Esophagus mucosa (tissue), 1 donor: ENCODE data around the gene SFI1. TPM values are rescaled to one million over a fixed set of nuclear protein-coding genes. Genes with fewer than 3 reads are reported as not detected.
"Not testable (repeated sequence)": the region's sequence is repeated elsewhere in the genome, so short reads cannot be mapped to it uniquely, and the experiment has no call there.

Experiments used
- ATAC-seq: fragments of 200-7000 bp; cut with Tn5 transposase; one replicate; pipeline ENCODE4 v1.9.1; 2020
- total RNA-seq: library from RNA; stranded (reverse); gene quantifications from one replicate; pipeline ENCODE4 v1.2.4, GENCODE V29; 2023
- donor health status: DM: yes; HTN: yes; CAD: no.

The SFI1 gene
- total RNA-seq, 1 donor from 2014 or later, result 12.5 TPM

DNA sequence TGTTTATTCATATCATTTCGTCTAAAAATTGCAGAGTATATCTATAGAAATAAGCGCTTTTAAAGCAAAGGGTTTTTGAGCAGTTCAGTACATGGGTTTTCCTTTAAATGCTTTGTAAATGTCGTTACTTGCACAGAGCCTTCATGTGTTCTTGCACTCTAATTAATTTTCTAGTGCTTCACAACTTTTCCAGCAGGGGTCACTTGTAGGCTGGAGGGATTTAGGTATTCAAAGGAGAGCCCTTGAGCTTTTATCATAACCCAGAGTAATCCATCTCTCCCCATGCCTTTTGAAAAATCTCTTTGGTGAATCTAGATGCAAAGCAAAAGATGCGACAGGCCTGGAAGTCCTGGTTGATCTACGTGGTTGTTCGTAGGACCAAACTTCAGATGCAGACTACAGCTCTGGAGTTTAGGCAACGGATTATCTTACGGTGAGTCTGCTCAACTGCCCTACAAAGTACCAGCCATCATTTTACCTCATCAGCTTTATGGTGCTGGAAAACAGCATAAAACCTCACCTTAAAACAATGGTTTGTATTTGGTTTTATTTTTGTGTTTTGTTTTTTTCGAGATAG, 60.4 kb downstream of the SFI1 start:
- no peak for ATAC-seq

DNA sequence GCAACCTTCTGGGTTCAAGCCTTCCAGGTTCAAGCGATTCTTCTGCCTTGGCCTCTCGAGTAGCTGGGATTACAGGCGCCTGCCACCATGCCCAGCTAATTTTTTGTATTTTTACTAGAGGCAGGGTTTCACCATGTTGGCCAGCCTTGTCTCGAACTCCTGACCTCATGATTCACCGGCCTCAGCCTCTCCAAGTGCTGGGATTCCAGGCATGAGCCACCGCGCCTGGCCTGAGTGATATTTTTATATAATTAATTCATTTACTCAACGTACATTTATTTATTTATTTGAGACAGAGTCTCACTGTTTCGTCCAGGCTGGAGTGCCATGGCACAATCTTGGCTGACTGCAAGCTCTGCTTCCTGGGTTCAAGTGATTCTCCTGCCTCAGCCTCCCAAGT, 62.2 kb downstream of the SFI1 start:
- ATAC-seq, result not testable (repeated sequence)

DNA sequence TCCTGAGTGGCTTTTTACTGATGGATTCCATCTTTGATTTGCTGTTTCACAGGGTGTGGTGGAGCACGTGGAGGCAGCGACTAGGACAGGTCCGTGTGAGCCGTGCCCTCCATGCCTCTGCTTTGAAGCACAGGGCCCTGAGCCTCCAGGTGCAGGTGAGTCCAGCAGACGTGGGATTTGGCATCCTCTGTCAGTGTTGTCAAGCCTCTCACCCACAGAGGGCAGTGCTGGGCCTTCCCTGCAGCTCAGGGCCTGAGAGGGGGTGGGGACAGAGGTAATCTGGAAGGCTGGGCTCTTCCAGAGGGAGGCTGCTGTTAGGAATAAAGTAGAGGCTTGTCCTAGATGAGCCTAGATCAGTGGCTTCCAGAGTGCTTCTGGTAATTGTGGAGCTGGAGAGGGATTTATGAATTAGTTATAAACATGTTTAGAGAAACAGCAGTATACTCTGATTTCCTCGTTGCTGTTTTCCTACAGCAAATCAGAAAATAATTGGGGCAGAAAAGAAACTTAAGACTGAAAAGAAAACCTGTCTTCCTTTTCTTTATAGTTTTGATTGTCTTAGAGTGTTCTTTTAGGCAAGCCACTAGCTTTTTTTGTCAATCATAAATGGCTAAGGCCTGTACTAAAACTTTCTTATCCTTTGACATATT, 65.0 kb downstream of the SFI1 start:
- ATAC-seq, result peak; percentile 93

DNA sequence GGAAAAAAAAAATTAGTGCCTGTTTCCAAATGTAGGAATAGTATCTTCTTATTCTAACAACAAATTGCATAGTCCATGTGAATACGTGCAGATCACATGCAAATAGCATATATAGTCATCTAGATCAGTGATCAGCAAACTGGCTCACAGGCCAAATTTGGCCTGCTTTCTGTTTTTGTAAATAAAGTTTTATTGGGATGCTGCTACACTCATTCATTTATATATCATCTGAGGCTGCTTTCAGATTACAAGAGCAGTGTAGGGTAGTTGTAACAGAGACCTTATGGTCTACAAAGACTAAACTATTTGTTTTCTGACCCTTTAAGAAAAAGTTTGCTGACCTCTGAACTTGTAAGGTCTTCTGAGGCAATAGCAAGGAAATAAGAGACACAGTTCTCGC, 65.6 kb downstream of the SFI1 start:
- no peak for ATAC-seq

DNA sequence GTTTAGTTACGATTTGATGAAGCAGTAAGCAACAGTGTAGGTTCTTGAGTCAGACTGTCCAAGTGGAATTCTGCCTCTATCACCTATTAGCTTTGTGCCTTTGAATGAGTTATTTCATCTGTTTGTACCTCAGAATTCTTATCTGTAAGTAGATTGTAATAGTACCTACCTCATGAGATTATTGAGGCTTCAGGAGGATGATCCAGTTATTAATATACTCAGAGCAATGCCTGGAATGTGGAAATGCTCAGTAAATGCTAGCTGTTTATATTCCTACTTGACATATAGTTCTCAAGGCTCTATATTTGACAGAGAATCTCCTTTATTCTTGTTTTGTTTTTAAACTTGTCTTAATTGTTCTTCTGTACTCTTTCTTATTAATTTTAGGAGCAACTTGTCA, 70.1 kb downstream of the SFI1 start:
- no peak for ATAC-seq

GRCh38 chr22:31567196-31567595, 70.9 kb downstream of the SFI1 start:
- no peak for ATAC-seq

DNA sequence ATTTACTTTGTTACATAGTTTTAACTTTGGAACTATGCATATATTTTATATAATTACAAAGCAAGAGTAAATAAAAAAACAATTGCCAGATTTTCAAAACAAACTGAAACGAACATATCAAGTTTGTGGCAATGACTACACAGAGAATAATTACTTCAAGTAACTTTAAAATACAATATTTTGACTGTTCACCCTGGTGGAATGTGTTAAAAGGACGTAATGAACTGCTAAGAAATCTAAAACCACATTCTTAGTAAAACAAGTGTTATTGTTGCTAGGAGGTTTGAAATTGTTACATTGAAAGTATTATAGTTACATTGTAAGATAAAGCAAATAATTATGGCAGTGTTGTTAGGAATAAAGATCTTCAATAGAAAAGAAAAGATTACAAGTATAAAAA, 71.4 kb downstream of the SFI1 start:
- ATAC-seq, result no peak

- no peak for ATAC-seq
These were observed 72.8 kb downstream of the SFI1 start for GRCh38 chr22:31569126-31569525.

GRCh38 chr22:31572939-31573338, 76.6 kb downstream of the SFI1 start:
- ATAC-seq, result no peak

DNA sequence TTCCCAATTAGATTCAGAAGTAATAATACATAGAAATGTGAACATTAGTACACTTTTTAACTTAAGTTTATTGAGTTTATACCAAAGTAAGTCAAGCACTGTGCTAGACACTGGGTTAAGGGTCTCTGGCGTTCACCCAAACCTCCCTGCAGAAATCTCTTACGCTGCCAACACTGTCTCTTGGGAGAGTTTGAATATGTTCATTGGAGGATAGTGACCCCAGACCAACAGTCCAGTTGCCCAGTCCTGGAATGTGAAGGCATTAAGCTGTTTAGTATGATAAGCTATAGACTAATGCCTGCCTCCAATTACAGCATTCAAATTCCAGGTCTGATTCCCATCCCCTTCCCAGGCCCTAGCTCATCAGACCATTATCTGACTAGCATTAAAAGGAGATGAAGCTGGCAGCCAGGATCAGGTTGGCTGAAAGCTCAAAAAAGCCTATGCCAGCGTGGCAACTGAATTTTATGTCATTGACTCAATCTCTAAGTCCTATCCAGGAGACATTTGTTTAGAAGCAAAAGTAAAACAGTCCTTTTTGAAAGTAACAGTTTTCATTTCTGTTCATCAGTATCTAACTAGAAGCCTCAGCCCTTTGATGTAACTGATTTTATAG, 77.8 kb downstream of the SFI1 start:
- ATAC-seq, result no peak

GRCh38 chr22:31575190-31575589, 78.9 kb downstream of the SFI1 start:
- no peak for ATAC-seq

DNA sequence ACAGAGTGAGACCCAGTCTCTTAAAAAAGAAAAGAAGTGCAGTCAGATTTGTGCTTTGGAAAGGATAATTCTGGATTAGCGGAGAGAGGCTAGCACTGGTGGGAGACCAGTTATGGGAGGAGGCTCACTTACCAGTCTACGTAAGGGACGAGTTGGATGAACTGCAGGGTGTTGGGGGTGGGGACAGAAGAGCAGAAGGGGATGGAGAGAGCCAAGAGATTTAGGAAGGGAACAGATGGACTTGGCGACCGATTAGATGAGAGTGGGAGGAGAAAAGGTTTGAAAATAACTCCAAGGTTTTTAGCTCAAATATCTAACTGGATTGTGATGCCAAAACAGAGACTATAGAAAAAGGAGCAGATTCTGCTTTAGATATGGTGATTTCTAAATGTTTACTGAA, 81.4 kb downstream of the SFI1 start:
- no peak for ATAC-seq

- peak; percentile 26 for ATAC-seq
These were observed 81.8 kb downstream of the SFI1 start for GRCh38 chr22:31578171-31578570.

GRCh38 chr22:31579835-31580242, 83.5 kb downstream of the SFI1 start:
- no peak for ATAC-seq

DNA sequence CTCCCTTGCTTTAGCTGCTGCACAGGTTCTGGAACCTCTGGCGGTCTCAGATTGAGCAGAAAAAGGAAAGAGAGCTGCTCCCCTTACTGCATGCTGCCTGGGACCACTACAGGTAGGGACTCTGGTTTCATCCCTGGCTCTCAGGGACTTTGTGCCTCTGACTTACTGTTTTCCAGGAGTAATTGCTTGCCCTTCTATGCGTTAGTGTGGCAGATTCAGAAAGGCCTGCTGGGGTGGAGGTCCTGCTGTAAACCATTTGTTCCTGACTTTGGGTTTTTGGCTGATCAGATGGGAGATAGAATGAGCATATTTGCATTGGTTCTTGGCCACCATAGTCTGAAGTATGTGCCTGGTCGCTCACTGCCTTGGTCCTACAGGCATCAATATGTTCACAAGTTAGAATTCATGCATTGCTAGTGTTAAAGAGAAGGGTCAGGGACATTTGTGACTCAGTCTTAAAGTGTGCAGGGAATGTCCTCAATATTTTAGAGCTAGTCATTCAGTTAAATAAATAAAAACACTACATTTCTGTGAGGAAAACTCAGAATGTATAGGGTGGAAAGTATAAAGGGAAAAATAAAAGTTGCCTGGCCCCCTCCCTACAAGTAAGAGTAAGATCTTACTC, 87.6 kb downstream of the SFI1 start:
- ATAC-seq, result no peak

DNA sequence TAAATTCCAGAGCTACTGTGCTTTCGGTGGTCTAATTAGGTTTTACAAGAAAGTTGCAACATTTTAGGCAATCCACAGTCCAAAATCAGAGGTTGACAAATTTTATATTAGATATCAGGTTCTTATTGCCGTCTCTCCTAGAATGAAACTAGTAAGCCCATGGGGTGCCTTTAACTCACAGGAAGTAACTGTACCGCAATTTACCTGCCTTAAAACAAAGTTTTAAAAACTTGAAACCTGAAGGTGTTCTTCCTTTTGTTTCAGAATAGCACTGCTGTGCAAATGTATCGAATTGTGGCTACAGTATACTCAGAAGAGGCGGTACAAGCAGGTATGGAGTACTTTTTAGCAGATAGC, 88.4 kb downstream of the SFI1 start:
- ATAC-seq, result no peak

GRCh38 chr22:31585161-31585859, 89.0 kb downstream of the SFI1 start:
- no peak for ATAC-seq

- ATAC-seq, result no peak
These were observed 90.0 kb downstream of the SFI1 start for GRCh38 chr22:31586137-31586920.

- ATAC-seq, result no peak
These were observed 92.8 kb downstream of the SFI1 start for GRCh38 chr22:31588970-31589675.

DNA sequence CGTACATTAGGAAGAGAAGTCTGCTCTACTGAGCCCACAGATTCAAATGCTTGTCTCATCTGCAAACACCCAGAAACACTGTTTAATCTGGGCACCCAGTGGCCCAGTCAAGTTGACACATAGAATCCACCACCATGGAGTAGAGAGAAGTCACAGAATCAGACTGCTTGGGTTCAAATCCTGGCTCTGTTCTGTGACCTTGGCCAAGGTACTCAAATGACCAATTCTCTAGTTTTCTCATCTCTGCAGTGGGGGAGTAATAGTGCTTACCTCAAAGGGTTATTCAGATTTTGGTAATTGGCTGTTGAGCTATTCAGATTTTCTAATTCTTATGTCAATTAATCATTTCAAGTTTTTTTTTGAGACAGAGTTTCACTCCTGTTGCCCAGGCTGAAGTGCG, 93.8 kb downstream of the SFI1 start:
- not testable (repeated sequence) for ATAC-seq

DNA sequence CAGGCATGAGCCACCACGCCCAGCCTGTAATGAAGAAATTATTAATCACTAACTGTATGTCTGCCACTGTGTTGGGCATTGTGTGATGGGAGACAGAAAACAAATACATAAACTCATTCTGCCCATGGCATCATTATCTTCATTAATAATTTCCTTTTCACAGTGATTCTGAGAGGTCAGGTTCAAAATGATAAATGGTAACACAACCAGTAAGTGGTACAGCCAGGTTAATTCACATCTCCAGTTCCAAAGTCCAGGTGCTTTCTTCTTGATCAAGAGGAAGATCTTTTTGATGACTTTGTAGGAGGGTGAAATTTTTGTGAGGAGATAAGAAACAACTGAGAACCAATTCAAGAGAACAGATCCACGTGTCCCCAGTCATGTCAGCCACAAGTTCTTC, 98.9 kb downstream of the SFI1 start:
- no peak for ATAC-seq
